GM20000 (cell line): ENCODE measurements around the gene CARS2.

Source experiments
- DNase-seq: peaks from one replicate; pipeline ENCODE4 v3.0.0; 2012; ENCODE audit warnings: low spot score
- TF ChIP-seq, protein P1 (sequence below): IDR thresholded peaks from 2 replicates; pipeline ENCODE4 v1.5.1; 2012; ENCODE audit warnings: mild to moderate bottlenecking, control low read depth; ENCODE audit errors: extremely low read depth, missing control alignments

Gene CARS2

GRCh38 chr13:110648848-110649421 is 57.0 kb downstream of the CARS2 start:
- no peak for DNase-seq
- TF ChIP-seq, protein P1, sequence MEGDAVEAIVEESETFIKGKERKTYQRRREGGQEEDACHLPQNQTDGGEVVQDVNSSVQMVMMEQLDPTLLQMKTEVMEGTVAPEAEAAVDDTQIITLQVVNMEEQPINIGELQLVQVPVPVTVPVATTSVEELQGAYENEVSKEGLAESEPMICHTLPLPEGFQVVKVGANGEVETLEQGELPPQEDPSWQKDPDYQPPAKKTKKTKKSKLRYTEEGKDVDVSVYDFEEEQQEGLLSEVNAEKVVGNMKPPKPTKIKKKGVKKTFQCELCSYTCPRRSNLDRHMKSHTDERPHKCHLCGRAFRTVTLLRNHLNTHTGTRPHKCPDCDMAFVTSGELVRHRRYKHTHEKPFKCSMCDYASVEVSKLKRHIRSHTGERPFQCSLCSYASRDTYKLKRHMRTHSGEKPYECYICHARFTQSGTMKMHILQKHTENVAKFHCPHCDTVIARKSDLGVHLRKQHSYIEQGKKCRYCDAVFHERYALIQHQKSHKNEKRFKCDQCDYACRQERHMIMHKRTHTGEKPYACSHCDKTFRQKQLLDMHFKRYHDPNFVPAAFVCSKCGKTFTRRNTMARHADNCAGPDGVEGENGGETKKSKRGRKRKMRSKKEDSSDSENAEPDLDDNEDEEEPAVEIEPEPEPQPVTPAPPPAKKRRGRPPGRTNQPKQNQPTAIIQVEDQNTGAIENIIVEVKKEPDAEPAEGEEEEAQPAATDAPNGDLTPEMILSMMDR, result no peak

- TF ChIP-seq, protein P1, result no peak
- DNase-seq, result no peak
These were observed 57.6 kb downstream of the CARS2 start for GRCh38 chr13:110648146-110648819.

DNA sequence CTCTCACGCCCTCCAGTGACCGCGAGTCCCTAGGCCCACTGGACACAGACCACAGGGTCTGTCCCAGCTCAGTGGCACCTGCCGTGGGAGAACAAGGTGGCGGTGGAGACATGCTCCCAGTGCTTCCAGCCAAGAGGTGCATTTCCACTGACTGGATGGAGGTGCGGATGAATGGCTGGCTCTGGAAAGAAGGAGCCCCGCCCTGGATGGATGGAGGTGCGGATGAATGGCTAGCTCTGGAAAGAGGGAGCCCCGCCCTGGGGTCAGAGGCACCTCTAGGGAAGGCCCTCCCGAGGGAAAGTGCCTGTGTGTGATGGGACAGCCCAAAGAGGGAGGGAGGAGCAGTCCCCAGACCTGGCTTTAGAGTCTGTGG is 58.6 kb downstream of the CARS2 start:
- no peak for DNase-seq
- TF ChIP-seq, protein P1, result no peak

DNA sequence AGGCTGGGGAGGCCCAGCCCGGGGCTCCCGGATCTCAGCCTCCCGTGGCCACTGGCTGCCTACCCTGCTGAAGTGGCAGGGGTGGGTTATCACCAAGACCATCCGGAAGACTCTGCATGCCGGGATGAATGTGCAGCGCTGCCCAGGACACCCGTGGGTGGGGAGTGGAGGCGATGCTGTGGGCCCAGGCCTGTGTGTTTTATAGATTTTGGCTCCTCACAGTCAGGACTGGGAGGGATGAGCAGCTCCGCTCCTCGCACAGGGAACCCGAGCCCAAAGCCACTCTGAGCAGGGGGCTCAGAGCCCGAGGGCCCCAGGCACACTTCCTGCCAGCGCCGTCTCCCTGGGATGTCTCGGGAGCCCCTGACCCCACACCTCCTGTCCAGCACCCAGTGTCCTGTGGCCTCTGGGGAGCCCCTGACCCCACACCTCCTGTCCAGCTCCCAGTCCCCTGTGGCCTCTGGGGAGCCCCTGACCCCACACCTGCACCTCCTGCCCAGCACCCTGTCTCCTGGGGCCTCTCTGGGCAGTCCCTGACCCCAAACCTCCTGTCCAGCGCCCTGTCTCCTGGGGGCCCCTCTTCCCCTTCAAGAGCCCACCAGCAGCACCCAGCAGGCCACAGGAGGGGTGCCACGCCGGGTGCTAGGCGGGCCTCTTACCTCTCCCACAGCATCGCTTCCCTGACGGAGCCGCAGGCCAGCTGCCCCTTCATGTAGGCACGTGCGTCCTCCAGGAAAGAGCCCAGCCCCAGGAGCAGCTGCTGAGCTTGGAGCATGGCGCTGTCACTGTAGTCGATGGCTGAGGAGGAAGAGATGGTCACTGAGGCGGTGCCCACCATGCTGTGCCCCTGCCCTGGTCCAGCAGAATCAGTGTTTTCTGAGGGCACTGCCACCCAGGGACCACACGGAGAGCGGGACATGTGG is 59.2 kb downstream of the CARS2 start:
- TF ChIP-seq, protein P1, result no peak
- DNase-seq, result no peak

GRCh38 chr13:110645750-110646149 is 60.2 kb downstream of the CARS2 start:
- TF ChIP-seq, protein P1, result no peak
- DNase-seq, result no peak

- peak; percentile 78 for DNase-seq
- TF ChIP-seq, protein P1, result peak; percentile 12
These were observed 60.9 kb downstream of the CARS2 start for GRCh38 chr13:110644892-110645521.
